NCI-H526 (cell line): ENCODE measurements around the gene CCDC144A.
"Not testable (repeated sequence)": the region's sequence is repeated elsewhere in the genome, so short reads cannot be mapped to it uniquely, and the experiment has no call there.

Experiments used
- DNase-seq, 2 experiments: peaks; one replicate each; lab custom pipeline; 2025; lab: John Stamatoyannopoulos, UW

Gene CCDC144A, protein sequence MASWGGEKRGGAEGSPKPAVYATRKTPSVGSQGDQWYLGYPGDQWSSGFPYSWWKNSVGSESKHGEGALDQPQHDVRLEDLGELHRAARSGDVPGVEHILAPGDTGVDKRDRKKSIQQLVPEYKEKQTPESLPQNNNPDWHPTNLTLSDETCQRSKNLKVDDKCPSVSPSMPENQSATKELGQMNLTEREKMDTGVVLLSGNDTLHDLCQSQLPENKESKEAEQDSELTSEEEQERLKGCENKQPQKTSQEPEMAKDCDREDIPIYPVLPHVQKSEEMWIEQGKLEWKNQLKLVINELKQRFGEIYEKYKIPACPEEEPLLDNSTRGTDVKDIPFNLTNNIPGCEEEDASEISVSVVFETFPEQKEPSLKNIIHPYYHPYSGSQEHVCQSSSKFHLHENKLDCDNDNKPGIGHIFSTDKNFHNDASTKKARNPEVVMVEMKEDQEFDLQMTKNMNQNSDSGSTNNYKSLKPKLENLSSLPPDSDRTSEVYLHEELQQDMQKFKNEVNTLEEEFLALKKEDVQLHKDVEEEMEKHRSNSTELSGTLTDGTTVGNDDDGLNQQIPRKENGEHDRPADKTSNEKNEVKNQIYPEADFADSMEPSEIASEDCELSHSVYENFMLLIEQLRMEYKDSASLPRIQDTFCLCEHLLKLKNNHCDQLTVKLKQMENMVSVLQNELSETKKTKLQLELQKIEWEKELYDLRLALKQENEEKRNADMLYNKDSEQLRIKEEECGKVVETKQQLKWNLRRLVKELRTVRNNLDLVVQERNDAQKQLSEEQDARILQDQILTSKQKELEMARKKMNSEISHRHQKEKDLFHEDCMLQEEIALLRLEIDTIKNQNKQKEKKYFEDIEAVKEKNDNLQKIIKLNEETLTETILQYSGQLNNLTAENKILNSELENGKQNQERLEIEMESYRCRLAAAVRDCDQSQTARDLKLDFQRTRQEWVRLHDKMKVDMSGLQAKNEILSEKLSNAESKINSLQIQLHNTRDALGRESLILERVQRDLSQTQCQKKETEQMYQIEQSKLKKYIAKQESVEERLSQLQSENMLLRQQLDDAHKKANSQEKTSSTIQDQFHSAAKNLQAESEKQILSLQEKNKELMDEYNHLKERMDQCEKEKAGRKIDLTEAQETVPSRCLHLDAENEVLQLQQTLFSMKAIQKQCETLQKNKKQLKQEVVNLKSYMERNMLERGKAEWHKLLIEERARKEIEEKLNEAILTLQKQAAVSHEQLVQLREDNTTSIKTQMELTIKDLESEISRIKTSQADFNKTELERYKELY (N-terminal part only)

DNA sequence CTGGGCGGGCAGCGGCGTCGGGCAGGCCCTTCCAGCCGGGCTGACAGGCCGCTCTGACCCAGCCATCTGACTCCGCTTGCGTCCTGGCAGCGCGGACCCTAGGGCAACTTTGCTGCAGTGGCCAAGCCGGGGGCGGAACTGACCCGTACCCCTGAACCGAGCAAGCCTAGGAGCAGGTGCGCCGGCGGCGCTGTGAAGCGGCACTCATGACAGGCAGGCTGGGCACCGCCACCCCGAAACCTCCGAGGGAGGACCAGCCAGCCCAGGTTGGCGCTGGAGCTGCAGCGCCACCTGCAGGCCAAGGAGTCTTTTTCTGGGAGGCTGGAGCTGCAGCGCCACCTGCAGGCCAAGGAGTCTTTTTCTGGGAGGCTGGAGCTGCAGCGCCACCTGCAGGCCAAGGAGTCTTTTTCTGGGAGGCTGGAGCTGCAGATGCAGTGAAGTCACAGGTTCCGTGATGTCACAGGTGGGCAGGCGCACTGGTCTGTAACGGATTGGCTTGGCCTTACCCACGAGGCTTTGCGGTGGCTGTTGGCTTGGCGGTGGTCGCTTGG, at the start of gene CCDC144A:
Gene CCDC144A (plus strand): TSS at position 511 of the 551 bp plus-strand sequence. CDS start 160 bp downstream, outside the sequence.
- not testable (repeated sequence) for DNase-seq

DNA sequence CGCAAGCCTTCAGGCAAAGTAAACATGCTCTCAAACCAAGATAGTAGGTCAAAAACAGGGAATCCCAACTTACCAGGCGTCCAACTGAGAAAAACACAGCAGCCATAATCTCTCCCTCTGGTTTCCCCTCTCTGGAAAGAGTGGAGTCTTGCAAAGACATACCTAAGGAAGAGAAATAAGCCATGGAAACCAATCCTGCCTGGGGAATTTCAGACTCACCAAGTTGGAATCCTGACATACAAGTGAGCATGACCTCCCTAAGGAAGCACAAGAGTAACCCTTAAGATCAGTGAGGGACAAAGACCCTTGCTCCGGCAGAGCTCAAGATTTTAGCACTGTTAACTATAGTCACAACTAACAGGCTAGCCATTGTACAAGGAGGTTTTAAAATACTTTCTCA, 40.5 kb upstream of the CCDC144A start:
- DNase-seq: no peak

DNA sequence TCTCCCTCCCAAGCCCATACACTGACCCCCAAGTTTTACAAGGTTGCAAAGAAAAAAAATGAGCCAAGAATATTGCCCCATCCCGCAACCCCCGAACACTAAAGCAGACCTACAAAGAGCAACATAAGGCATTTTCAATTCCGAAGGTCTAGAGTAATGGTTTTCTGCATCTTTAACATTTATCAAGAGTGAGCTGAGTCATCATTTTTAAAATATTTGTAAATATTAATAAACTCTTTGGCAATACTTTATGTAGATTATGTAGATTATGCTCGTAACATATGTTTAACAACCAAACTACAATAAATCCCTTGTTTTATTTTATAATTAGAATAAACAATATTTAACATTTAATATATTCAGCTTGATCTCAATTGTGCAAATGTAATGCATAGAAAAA, 37.8 kb upstream of the CCDC144A start:
- no peak for DNase-seq

DNA sequence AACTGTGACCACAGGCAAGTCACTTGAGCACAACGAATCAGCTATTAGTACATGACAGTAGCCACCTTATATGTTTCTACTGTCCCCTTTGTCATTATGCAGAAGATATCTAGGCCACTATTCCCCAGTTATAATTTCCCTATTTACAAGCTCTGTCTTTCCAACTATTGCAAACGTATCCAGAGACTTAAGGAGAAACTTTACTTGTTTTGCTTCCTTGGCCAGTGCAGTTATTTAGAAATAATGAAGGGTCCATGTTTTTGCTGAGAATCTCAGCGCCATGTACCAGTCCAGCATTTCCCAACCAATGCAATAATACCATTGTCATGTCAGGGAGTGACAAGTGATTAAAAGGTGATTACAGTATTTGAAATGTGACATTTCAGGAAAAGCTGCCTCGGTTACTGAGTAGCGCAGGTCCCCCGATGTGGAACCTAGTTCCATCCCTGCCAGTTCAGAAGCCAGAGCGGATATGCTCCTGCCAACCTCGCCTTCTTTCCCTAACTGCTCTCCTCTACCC, 37.1 kb upstream of the CCDC144A start:
- DNase-seq: peak; percentile 1 to 5

DNA sequence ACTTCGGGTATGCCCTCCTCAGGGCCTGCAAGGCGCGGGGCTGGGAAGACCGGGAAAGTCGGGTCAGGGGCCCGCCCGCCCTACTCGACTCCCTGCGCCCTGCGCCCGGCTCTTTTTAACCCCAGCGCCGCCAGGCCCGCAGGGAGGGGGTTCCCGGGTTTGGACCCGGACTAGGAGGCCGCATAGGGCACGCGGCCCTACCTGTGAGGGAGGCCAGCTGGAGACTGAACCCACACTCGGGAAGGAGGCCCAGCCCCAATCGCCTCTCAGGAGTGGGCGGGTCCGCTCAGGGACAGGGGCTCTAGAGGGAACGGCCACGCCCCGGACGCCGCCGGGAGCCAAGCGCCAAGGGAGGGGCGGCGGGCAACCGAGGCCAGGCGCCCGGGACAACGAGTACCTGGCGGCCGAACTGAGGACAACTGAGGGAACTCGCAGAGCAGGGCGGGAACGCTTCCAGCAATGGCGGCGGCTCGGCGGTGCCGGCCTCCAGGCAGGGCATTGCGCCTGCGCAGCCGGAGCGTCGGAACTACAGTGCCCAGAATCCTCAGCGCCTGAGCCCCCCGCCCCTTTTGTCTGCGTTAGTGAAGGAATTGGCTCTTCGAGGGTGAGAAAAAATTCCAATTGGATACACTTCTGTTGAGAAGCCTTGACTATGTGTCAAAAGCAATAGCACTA, 36.5 kb upstream of the CCDC144A start, which contains the start of gene ZNF624:
Gene ZNF624 (minus strand): TSS at position 484 of the 675 bp plus-strand sequence.
- DNase-seq: peak; percentile 80 to 93

DNA sequence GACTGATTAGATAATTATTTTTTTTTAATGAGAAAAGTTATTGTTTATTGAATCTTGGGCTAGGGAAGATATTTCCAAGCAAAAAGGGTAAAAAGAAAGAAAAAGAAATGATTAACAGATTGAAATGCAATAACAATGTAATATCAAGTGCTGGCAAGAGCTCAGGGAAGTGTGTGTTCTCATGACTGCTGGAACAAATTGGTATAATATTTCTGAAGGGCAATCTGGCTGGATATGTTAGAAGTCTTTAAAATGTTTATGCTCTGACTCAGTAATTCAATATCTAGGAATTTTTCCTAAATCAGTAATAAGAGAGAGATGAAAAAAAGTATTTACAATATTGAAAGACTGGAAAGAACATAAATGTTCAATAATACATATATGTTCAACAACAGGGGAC, 28.8 kb upstream of the CCDC144A start:
- no peak for DNase-seq

DNA sequence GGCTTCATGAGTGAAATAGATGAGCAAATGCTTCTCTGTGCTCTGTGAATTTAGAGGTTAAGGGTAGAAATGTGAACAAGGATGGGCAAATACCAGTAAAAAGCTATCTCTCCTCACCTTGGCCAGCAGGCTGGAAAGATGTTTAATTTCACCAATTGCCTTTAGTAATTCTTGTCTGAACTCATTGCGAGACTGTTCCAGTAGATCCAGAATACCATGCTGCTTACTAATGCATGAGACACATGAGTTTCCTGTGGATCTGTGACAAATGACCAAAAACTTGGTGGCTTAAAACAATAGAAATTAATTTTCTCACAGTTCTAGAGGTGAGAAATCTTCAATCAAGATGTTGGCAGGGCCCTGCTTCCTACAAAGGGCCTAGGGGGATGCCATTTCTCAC, 27.1 kb upstream of the CCDC144A start:
- DNase-seq: no peak

DNA sequence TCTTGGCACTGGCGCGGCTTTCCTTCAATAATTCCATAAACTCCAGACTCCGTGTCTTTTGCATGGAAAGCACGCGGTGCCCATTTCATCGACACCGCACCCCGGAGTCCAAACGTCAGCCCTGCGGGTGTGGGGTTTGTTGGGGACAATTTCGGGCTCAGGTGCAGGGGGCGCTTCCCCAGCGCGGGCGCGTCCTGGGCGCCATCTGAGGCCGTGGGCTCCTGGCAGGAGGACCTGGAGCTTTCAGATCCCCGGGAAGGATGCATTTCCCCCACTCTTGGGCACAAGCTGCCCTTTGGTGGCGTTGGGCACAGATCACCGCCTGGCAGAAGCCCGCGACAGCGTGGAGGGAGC, 23.5 kb upstream of the CCDC144A start:
- DNase-seq: not testable (repeated sequence)

DNA sequence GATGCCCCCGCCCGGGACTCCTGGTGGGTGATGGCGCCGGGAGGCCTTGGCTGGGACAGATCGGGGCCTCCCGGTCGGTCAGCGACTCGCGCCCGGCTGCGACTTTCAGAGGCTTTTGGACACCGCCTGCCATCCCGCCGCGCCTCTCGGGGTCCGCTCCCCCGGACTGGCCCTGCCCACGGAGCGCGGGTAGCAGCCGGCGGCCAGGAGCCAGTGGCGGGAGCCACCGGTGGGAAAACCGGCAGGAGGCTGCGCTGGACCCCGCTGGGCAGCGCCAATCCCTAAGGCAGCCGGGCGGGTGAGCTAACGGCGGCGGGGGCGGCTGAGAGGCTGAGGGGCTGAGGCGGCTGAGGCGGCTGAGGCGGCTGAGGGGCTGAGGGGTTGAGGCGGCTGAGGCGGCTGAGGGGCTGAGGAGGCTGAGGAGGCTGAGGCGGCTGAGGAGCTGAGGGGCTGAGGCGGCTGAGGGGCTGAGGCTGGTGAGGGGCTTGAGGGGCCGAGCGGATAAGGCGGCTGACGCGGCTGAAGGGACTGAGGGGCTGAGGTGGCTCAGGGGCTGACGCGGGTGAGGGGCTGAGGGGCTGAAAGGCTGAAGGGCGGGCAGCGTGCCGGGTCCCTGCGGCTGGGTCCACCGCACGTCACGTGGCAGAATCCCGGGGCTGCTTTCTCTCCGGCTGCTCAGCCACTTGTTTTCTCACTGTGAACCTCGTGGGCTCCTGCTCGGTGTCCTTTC, 23.0 kb upstream of the CCDC144A start:
- peak in 1 of 2 experiments; percentile 51 for DNase-seq

DNA sequence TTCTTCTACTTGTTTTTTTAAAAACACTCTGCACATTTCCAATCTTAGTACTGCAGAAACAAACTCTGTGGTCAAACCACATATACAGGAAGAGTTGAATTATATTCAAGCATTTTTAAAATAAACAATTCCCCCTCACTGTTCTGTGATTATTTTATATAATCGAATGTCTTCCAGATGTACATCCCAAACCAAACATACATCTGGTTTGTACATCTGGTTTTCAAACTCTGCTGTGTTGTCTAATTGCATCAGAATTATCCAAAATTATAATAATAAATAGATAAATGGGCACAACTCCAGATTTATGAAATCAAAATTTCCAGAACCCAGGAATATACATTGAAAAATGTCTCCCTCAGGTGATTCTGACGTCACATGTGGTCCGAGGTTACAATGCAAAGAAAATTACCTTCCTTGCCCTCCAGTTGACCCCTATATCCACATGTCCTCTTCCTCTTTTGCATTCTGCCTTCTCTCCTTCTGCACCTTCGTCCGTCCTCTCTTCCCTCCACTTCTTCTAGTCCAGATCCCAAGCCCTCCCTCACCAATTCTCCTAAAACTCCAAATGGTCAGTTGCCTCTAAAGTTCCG, 13.3 kb upstream of the CCDC144A start:
- no peak for DNase-seq

DNA sequence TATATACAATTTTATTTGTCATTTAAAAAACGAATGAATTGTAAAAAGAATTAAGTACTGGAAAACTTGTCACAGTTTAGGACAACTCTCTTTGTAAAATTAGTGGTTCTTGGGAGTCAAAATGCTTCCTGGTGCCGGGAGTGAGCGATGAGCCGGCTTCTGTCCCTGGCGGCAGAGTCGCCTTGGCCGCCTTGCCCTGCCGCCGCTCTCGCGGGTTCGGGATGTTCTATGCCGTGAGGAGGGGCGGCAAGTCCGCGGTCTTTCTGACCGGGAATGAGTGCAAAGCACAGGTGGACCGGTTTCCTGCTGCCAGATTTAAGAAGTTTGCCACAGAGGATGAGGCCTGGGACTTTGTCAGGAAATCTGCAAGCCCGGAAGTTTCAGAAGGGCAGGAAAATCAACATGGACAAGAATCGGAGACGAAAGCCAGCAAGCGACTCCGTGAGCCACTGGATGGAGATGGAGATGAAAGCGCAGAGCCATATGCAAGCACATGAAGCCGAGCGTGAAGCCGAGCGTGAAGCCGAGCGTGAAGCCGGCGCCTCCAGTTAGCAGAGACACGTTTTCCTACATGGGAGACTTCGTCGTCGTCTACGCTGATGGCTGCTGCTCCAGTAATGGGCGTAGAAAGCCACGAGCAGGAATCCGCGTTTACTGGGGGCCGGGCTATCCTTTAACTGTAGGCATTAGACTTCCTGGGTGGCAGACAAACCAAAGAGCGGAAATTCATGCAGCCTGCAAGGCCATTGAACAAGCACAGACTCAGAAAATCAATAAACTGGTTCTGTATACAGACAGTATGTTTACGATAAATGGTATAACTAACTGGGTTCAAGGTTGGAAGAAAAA, 6.5 kb upstream of the CCDC144A start:
- peak in 1 of 2 experiments; percentile 0 for DNase-seq

DNA sequence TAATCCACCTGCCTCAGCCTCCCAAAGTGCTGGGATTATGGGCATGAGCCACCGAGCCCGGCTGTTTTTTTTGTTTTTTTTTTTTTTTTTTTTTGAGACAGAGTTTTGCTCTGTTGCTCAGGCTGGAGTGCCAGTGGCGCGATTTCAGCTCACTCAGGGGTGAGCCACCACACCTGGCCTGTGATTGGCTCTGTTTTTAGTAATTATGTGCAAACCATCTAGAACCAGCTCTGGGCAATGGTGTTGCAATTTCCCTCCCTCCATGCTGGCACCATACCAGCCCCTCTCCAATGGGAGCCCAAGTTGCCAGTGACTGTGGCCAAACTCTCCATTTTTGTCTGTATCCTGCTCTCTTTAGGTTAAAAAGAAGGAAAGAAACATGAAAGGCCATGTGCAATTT, 4.0 kb upstream of the CCDC144A start:
- DNase-seq: not testable (repeated sequence)

DNA sequence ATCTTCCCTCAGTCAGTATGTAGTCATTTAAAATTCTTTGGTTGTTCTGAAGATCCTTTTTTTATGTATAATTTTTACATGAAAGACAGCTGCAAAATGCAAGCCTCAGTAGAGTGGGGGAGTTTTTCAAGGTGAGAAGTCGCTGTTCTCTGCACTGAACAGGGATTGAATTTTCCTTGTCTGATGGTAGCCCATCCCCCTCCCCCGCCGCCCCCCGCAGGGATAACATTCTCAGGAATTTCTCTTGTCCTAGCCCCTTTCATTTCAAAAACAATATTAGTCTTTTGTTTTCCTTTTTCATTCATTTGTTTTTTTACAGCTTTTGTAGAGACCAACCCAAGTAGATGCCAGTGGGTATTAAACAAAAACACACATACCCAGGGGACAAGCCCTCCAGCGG, 2.9 kb upstream of the CCDC144A start:
- not testable (repeated sequence) for DNase-seq

DNA sequence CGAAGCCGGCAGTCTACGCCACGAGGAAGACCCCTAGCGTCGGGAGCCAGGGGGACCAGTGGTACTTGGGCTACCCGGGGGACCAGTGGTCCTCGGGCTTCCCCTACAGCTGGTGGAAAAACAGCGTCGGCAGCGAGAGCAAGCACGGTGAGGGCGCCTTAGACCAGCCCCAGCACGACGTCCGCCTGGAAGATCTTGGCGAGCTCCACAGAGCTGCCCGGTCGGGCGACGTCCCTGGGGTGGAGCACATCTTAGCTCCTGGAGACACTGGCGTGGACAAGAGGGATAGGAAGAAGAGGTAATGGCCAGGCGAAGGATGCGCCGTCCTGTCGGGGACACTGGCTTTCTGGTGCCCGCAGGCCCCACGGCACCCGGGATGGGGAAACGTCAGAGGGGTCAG, 406 bp downstream of the CCDC144A start:
- not testable (repeated sequence) for DNase-seq

DNA sequence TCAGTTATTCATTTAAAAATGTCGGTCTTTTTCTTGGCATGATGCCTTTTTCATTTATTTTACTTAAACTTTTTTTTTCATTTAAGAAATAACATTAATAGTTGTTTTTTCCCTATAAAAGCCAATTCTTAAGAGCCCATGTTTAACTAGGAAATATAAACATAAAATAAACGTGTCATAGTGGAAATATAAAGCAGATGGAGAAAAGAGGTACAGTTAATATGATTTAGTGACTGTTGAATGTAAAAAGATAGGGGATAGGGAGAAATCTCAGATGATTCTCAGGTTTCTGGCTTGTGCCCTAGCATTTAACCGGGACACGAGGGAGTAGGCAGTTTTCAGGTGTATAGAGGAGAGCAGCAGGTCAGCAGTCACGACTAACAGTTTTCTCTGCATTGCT, 7.6 kb downstream of the CCDC144A start:
- DNase-seq: not testable (repeated sequence)

DNA sequence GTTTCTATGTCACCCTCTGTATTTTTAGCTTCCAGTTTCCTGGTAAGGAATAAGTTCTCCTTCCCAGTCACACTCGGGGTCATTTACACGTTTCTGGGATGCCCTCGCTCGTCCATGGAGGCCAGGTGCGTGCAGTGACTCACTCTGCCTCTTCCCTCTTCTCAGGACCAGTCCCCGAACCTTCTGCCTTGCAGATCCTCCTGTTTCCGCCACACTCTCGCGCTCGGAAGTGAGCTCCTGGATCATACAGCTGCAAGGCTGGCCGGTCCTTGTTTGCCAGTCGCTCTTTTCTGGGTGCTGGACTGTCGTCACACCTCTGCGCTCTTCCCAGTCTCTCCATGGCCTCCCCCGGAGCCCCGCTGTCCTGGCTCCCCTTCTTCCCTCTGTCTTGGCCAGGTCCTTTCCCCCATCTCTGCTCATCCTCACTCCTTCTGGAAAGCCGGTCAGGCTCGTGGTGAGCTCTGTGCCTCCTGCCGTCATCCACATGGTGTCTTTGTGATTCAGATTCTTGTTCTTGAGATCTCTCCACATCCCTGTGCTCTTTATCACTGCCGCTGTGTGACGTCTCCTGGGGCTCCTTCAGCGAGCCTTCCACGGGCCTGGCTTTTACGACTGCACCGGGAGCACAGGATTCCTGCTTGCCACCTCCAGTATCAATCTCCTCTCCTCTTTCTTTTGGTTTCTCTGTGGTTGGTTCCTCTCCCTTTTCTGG, 55.6 kb downstream of the CCDC144A start:
- not testable (repeated sequence) for DNase-seq

DNA sequence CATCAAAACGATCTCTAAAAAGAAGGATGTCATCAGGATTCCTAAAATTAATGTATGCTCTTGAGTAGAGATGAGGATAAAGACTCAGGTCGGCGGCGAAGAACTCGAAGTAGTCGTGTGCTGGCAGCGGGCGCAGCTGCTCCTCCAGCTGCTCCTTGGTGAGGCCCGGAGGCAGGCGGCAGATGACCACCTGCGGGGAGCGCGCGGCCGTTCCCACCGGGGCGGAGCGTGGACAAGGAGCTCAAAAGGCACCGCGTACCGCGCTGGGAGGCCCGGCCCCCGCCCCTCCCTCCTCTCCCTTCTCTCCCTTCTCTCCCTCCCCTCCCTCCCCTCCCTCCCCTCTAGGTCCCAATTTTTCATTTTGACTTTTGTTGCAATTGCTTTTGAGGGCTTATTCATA, 56.5 kb downstream of the CCDC144A start:
- DNase-seq: not testable (repeated sequence)

DNA sequence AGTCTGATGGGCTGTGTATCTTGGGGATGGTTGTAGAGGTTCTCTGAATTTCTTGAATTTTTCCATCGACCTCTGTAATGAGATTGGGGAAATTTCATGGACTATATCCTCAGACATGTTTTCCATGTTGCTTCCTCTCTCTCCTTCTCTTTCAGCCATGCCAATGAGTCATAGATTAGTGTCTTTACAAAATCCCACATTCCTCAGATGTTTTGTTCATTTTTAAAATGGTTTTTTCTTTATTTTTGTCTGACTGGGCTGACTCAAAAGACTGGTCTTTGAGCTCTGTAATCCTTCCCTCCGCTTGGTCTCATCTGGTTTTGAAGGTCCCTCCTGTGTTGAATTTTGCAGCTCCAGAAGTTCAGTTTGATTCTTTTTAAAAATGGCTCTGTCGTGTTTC, 60.5 kb downstream of the CCDC144A start:
- DNase-seq: not testable (repeated sequence)
